ENCODE results near the gene SHC2.
"Not testable (repeated sequence)": the region's sequence is repeated elsewhere in the genome, so short reads cannot be mapped to it uniquely, and the experiment has no call there.

Gene SHC2

GRCh38 chr19:447064-447426 lies 13.8 kb downstream of the SHC2 start:
- DNase-seq (ENCODE audit: low spot score), result no peak

- DNase-seq (ENCODE audit: low spot score), result no peak
These were observed 16.1 kb downstream of the SHC2 start for GRCh38 chr19:444677-445210.

- no peak for DNase-seq (ENCODE audit: low spot score)
These were observed 17.8 kb downstream of the SHC2 start for GRCh38 chr19:443005-443404.

- no peak for DNase-seq (ENCODE audit: low spot score)
These were observed 18.7 kb downstream of the SHC2 start for GRCh38 chr19:442085-442484.

- no peak for DNase-seq (ENCODE audit: low spot score)
These were observed 19.5 kb downstream of the SHC2 start for GRCh38 chr19:441213-441836.

GRCh38 chr19:440391-441212 lies 20.2 kb downstream of the SHC2 start:
- no peak for DNase-seq (ENCODE audit: low spot score)

GRCh38 chr19:439167-439900 lies 21.5 kb downstream of the SHC2 start:
- DNase-seq (ENCODE audit: low spot score), result no peak

- DNase-seq (ENCODE audit: low spot score), result no peak
These were observed 22.3 kb downstream of the SHC2 start for GRCh38 chr19:438416-438958.

GRCh38 chr19:437041-437440 lies 23.8 kb downstream of the SHC2 start:
- DNase-seq (ENCODE audit: low spot score), result no peak

GRCh38 chr19:436413-436950 lies 24.4 kb downstream of the SHC2 start:
- DNase-seq (ENCODE audit: low spot score), result no peak

- no peak for DNase-seq (ENCODE audit: low spot score)
These were observed 25.0 kb downstream of the SHC2 start for GRCh38 chr19:435707-436412.

GRCh38 chr19:435056-435706 lies 25.7 kb downstream of the SHC2 start:
- DNase-seq (ENCODE audit: low spot score), result no peak

- DNase-seq (ENCODE audit: low spot score), result no peak
These were observed 26.5 kb downstream of the SHC2 start for GRCh38 chr19:434152-434960.

GRCh38 chr19:430701-431100 lies 30.1 kb downstream of the SHC2 start:
- no peak for DNase-seq (ENCODE audit: low spot score)

- no peak for DNase-seq (ENCODE audit: low spot score)
These were observed 32.7 kb downstream of the SHC2 start for GRCh38 chr19:428149-428548.

GRCh38 chr19:427675-428074 lies 33.2 kb downstream of the SHC2 start:
- not testable (repeated sequence) for DNase-seq (ENCODE audit: low spot score)

- no peak for DNase-seq (ENCODE audit: low spot score)
These were observed 33.9 kb downstream of the SHC2 start for GRCh38 chr19:426725-427445.

- no peak for DNase-seq (ENCODE audit: low spot score)
These were observed 35.8 kb downstream of the SHC2 start for GRCh38 chr19:425056-425455.

- no peak for DNase-seq (ENCODE audit: low spot score)
These were observed 36.3 kb downstream of the SHC2 start for GRCh38 chr19:424546-424945.

Measured in kidney tubule cell (primary cell).